Kidney (tissue), 14 donors: ENCODE measurements around the gene C2orf72. TPM values are rescaled to one million over a fixed set of nuclear protein-coding genes. Genes with fewer than 3 reads are reported as not detected.

ENCODE experiments used
- DNase-seq, 5 donors: peaks; one replicate each; pipeline ENCODE4 v3.0.0-alpha.2; 2013 to 2020
- FAIRE-seq: peaks from 2 replicates; lab custom pipeline; 2012; peaks lifted over from hg19 to GRCh38; lab: Jason Lieb, UNC
- H3K27ac ChIP-seq, 2 donors: one replicate each; pipeline ENCODE4 v1.7.0; 2013; ENCODE audit warnings: low read depth in 2 of 2, low read length in 2 of 2, inconsistent platforms in 1 of 2
- H3K27me3 ChIP-seq: one replicate; pipeline ENCODE4 v1.7.1; 2013; ENCODE audit warnings: low read length, inconsistent platforms; ENCODE audit not compliant: control insufficient read depth, insufficient read depth
- H3K36me3 ChIP-seq, 3 donors: one replicate each; pipeline versions ENCODE4 v1.7.0 to v1.7.1; 2013; ENCODE audit warnings: low read length in 3 of 3, control low read depth in 1 of 3, inconsistent platforms in 1 of 3; ENCODE audit not compliant: insufficient read depth in 3 of 3, control insufficient read depth in 2 of 3
- H3K4me1 ChIP-seq, 3 donors: one replicate each; pipeline versions ENCODE4 v1.7.0 to v1.7.1; 2013; ENCODE audit warnings: low read length in 3 of 3, inconsistent platforms in 1 of 3, low read depth in 1 of 3; ENCODE audit not compliant: control insufficient read depth in 2 of 3, insufficient read depth in 2 of 3
- H3K4me3 ChIP-seq, 3 donors: one replicate each; pipeline versions ENCODE4 v1.7.0 to v1.8.1; 2013; ENCODE audit warnings: low read length in 3 of 3, control low read depth in 1 of 3, inconsistent platforms in 1 of 3
- H3K9ac ChIP-seq, 3 donors: one replicate each; pipeline versions ENCODE4 v1.7.0 to v1.7.1; 2013; ENCODE audit warnings: low read length in 3 of 3, control low read depth in 1 of 3, inconsistent platforms in 1 of 3
- H3K9me3 ChIP-seq, 3 donors: one replicate each; pipeline versions ENCODE4 v1.7.0 to v1.7.1; 2013; ENCODE audit warnings: low read length in 3 of 3, control low read depth in 1 of 3, inconsistent platforms in 1 of 3; ENCODE audit not compliant: control insufficient read depth in 2 of 3, insufficient read depth in 1 of 3
- CTCF ChIP-seq: IDR thresholded peaks from 3 replicates; pipeline ENCODE4 v1.5.1; 2012; ENCODE audit warnings: mild to moderate bottlenecking, moderate library complexity, borderline replicate concordance; ENCODE audit not compliant: insufficient read depth; ENCODE audit errors: extremely low read depth
- intact Hi-C: fragments of 100-400 bp; cut with DNase I; formaldehyde crosslinking; loops from one replicate; pipeline ENCODE4 v1.11.1; 2022
- polyA plus RNA-seq: library from polyadenylated mRNA; stranded (reverse); fragments of 350-450 nt; fragmentation: Illumina TruSeq; extraction: RNeasy Lipid Tissue Mini Kit (QIAGEN cat#74804); gene quantifications from one replicate; pipeline ENCODE4 v1.2.3, GENCODE V29; 2014; ENCODE audit warnings: low read depth, low replicate concordance; ENCODE audit not compliant: insufficient read depth
- total RNA-seq: library from RNA; stranded (reverse); fragmentation: NEBNext Ultra II Directional; extraction: Animal tissue kit (Norgen Biotek cat#: 25700); gene quantifications from one replicate; pipeline ENCODE4 v1.2.1, GENCODE V29; 2021
- donor health status: control.
- donor health status: control.
- donor health status: control.
- donor health status: control.
- donor health status: control.
- donor health status: DM: yes; HTN: yes; CAD: no.
- donor health status: Normal renal cell carcinoma (clear cell type).

The C2orf72 gene
- total and polyA plus RNA-seq, 2 donors from 2014 or later = 0.88 to 2.6 TPM

- H3K27me3 ChIP-seq = no peaks in the 10 kb centered on the region
- H3K4me1 ChIP-seq = peaks cover 0 to 4% (median 0%) of the 10 kb centered on the region in 3 donors
- DNase-seq (no peak), FAIRE-seq (no peak)
- no peaks in the 10 kb centered on the region for H3K36me3 ChIP-seq
- H3K9me3 ChIP-seq = no peaks in the 10 kb centered on the region
- TF ChIP-seq CTCF = no peak
- no peak overlapping the region for H3K9ac ChIP-seq
- H3K4me3 ChIP-seq = no peak overlapping the region
- H3K27ac ChIP-seq = no peak overlapping the region
- intact Hi-C loops = no loop called here
Measured at GRCh38 chr2:230990899-230991150, 46.5 kb upstream of the C2orf72 start.

GRCh38 chr2:230991598-230991997 is 45.7 kb upstream of the C2orf72 start:
- H3K36me3 ChIP-seq = no peaks in the 10 kb centered on the region
- TF ChIP-seq CTCF = no peak
- intact Hi-C loops = no loop called here
- DNase-seq (no peak), FAIRE-seq (no peak)
- no peaks in the 10 kb centered on the region for H3K27me3 ChIP-seq
- H3K9ac ChIP-seq = no peak overlapping the region
- no peaks in the 10 kb centered on the region for H3K9me3 ChIP-seq
- peaks cover 0 to 4% (median 0%) of the 10 kb centered on the region in 3 donors for H3K4me1 ChIP-seq
- H3K27ac ChIP-seq = no peak overlapping the region
- H3K4me3 ChIP-seq = no peak overlapping the region

- H3K4me3 ChIP-seq = no peak within 1 kb of the TSS
- H3K9me3 ChIP-seq = no peaks in the 10 kb centered on the region
- H3K27ac ChIP-seq = no peak within 1 kb of the TSS
- no peak for TF ChIP-seq CTCF
- H3K36me3 ChIP-seq = no peaks in the 10 kb centered on the region
- no peak for DNase-seq
- no peak within 1 kb of the TSS for H3K9ac ChIP-seq
- no peaks in the 10 kb centered on the region for H3K27me3 ChIP-seq
- no peaks in the 10 kb centered on the region for H3K4me1 ChIP-seq
- intact Hi-C loops = no loop called here
- no peak for FAIRE-seq
Measured at GRCh38 chr2:230995821-230996220, 41.5 kb upstream of the C2orf72 start, which contains the start of gene SPATA3. SPATA3 (plus strand) TSS chr2:230996121; CDS start chr2:230996234, 113 bp downstream.

GRCh38 chr2:230996661-230997060 is 40.7 kb upstream of the C2orf72 start:
- Histone ChIP-seq H3K9ac (no peak overlapping the region), H3K4me1 (no peaks in the 10 kb centered on the region), H3K27me3 (no peaks in the 10 kb centered on the region), H3K36me3 (no peaks in the 10 kb centered on the region), H3K9me3 (no peaks in the 10 kb centered on the region), H3K4me3 (no peak overlapping the region), H3K27ac (no peak overlapping the region)
- DNase-seq (no peak), FAIRE-seq (no peak)
- intact Hi-C loops = no loop called here
- no peak for TF ChIP-seq CTCF
